Superior temporal gyrus (tissue), 1 donor: ENCODE results near the gene ARL2.
"Not testable (repeated sequence)": the region's sequence is repeated elsewhere in the genome, so short reads cannot be mapped to it uniquely, and the experiment has no call there.

Source experiments
- DNase-seq: peaks from one replicate; pipeline ENCODE4 v3.0.0-alpha.2; 2016; ENCODE audit errors: extremely low spot score

ARL2 gene

DNA sequence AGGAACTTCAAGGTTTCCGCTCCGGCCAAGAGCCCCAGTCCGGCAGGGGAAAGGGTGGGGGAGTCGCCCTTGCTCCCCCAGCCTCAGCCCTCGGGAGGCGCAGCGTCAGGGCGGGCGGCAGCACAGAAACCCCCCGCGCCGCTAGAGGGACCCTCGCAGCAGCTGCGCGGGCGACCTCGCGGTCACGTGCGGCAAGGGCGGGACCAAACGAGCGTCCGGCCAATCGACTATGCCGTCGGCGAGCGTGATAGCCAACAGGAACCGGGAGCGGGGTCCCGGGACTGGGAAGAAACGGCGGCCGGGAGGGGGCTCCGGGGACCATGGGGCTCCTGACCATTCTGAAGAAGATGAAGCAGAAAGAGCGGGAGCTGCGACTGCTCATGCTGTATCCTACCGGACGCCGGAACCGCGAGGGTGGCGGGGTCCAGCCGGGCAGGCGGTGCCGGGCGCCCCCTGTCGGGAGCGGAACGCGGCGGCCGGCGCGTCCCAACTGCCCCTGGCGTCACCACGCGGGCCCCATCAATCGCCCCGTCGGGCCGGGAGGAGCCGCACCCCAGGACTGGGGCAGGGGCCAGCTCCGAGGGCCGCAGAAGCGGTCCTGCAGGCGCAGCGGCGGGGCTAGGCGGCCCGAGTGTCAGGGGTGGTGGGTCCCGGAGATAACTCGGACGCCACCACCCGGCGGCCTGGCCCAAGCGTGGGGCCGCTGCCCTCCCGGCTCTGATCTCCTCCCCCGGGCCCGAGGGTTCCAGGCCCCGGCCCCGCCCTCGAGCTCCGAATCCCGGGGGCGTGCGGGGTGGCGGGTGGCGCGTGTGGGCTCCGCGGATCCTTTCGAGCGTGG is at the start of gene ARL2:
Gene ARL2 (plus strand): TSS at position 273 of the 838 bp plus-strand sequence. CDS start 48 bp downstream, at position 321.
- DNase-seq = peak; percentile 93

DNA sequence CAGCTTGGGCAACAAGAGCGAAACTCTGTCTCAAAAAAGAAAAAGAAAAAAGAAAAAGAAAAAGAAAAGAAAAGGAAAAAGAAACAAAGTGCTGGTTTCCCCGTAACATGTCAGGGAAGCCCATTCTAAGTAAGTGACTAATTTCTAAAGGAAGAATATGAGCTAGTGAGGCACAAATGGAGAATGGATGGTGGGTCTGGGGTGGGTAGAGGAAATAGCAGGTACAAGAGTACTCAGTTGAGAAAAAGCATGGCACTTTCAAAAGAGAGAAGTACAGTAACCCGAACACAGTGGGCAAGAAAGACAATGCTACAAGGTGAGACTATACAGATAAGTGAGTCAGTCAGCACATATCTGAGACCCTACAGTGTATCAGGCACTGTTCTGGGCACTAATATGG is 46.6 kb upstream of the ARL2 start:
- DNase-seq = no peak

DNA sequence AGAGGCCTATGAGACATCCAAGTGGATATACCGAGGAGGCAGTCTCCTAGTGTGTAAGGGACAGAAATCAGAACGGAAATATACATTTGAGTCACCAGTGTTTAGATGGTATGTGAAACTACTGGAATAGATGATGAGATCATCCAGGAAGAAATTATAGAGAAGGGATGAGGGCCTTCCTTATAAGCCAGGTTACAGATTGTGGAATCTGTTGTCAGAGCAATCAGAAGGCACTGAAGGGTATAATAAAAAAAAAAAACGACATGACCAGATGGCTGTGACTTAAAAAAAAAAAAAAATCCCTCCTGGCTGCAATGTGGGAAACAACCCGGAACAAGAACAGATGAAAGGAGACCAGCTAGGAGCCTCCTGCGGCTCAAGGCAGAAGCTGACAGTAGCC is 44.8 kb upstream of the ARL2 start:
- DNase-seq = peak; percentile 19

- no peak for DNase-seq
Observed at GRCh38 chr11:64970731-64971151, 43.2 kb upstream of the ARL2 start.

- DNase-seq = peak; percentile 61
Observed at GRCh38 chr11:64971421-64972233, 42.3 kb upstream of the ARL2 start, which contains the start of gene MAJIN. TSS of gene MAJIN (minus strand) at chr11:64972108. CDS start at chr11:64959405, 12,703 bp downstream.

DNA sequence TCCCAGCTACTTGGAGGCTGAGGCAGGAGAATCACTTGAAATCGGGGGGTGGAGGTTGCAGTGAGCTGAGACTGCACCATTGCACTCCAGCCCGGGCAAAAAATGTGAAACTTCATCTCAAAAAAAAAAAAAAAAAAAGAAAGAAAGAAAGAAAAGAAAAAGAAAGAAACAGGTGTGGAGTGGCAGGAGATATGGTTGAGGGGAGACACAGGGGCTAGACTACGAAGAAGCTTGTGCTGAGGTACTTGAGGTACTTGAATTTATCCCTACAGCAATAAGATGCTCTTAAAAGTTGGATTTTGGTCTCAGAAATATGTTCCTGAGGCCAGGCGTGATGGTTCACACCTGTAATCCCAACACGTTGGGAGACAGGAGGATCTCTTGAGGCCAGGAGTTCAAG is 39.8 kb upstream of the ARL2 start:
- DNase-seq = no peak

DNA sequence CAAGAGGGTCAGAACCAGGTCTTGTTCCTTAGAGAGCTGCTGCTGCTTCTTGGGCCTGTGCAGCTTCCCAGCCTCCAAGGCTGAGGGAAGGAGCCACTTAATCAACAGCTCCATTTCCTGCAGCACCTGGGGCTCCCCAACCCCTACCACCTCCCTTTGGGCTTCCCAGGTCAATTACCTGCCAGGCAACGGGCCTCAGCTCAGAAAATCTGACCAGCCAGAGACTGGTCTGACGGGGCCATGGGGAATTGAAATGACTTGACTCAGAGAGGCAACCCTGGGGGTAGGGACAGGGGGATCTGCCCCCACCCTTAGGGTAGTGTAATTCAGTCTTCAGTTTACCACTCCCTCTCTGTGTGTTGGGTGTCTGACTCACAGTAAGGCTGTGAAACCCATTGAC is 37.3 kb upstream of the ARL2 start:
- no peak for DNase-seq

GRCh38 chr11:64983339-64983738 is 30.6 kb upstream of the ARL2 start:
- DNase-seq = not testable (repeated sequence)

GRCh38 chr11:64987998-64988854 is 25.7 kb upstream of the ARL2 start:
- DNase-seq = no peak

DNA sequence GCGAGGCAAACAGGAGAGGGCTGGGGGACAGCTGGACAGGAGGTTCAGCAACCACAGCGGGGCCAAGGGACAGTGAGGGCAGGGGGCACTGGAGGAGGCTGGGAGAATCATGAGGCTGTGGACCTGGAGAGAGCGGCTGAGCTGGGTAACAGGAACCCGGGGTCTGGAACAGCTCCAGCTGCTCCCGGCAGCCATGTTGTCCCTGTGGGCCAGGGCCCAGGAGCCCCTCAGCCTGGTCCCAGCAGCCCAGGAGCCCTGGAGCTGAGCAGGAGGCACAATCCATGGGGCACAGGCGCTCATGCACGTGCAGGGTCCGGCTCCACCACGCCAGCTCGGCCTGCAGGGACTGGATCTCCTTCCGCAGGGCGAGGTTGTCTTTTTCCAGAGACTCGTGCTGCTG is 24.5 kb upstream of the ARL2 start:
- no peak for DNase-seq

DNA sequence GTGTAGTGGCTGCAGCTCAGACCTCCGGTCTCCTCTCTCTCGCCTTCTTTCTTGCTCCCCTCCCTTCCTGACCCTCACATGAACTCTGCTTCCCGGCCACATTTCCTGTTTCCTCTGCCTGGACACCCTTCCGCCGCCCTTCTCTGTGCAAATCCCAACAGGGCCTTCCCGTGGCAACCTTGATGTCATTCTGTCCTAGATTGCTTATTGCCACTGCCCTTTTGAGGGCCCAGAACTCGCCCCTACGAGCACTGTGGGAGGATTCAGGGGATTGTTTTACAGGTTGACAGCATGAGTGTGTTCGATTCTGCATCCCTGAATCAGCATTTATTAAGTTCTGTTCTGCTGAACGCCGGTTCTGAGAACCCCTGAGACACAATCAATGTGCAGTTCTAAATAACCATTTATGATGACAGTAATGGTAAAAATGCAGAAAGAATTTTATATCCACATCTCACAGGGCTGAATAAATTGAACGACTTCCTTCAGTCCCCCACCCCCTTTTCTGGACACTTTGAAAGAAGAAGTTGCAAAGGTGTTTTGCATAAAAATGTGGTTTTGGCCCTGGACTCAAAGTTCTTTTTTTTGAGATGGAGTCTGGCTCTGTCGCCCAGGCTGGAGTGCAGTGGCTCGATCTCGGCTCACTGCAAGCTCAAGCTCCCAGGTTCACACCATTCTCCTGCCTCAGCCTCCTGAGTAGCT is 23.6 kb upstream of the ARL2 start:
- DNase-seq = no peak

DNA sequence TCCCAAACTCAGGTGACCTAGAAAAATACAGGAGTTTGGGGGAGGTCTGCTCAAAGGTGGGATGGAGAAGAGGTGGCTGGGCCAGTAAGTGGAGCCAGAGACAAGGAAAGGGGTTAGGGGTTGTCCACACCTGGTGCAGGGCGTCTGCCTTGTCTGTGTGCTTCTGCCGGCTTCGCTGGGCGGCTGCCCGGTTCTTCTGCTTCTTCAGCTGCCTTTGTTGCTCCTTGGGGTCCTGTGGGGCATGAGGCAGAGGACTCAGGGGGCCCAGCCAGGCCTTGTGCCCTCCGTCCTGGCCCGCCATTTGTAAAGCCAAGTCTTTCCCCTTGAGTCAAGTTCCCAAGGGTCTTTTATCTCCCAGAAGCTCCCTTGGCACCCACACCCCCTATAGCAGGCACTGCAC is 19.6 kb upstream of the ARL2 start:
- no peak for DNase-seq

DNA sequence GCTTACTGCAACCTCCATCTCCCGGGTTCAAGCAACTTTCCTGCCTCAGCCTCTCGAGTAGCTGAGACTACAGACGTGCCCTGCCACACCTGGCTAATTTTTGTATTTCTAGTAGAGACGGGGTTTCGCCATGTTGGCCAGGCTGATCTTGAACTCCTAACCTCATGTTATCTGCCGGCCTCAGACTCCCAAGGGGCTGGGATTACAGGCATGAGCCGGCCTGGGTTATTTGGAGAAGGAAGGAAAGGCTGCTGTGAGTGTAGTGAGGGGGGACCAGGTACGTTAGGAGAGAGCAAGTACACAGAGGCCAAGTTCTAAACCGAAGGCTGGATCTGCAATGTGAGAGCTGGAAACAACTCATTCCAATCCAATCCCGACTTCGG is 17.6 kb upstream of the ARL2 start:
- DNase-seq = no peak

GRCh38 chr11:64996710-64997380 is 17.1 kb upstream of the ARL2 start, which contains the start of gene BATF2:
TSS of gene BATF2 (minus strand) at chr11:64996971. CDS start at chr11:64996914, 57 bp downstream.
- peak; percentile 46 for DNase-seq

DNA sequence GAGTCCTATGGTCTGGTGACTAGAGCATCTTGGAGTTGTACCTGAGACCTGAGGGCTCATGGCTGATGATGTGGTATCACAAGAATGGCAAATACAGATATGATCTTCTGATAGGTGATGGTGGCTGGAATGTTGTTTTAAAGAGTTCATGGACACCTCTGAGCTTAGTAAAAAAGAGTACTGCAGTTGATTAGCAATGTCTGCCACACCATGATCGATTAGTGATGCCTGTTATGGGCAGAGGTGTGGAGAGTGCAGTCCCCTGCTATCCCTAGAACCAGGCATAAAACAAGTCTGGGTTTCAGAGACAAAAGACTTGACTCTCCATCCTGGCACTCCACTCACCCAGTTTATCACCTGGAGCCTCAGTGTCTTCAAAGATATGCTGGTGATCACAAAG is 15.8 kb upstream of the ARL2 start:
- no peak for DNase-seq

DNA sequence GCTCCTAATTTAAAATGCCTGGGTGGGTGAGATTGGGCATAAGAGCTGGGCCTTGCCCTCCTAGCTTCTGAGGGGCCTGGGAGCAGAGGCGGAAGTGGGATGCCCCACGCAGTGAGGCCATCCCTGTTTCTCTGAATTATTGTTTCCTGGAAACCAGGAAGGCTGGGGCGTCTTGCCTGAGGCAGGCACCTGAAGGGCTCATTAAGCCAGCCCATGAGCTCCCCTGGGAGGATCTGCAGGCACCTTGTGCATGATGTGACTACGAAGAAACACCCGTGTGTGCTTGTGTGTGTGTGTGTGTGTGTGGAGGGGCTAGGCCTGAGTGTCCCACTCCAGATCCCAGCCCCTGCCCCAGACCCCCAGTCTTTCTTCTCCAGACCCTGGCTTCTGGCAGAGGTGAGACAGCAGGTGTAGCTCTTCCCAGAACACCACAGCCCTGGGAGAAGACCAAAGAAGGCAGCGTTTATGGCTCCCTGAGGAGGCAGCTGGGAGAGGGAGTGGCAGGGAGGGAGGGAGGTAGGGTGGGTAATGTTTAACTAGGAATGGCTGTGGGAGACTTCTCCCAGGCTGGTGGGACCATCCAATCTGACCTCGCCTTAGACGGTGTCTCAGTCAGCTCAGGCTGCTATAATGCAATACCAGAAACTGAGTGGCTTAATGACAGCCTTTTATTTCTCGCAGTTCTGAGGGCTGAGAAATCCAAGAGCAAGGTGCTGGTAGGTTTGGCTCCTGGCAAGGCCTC is 15.1 kb upstream of the ARL2 start:
- no peak for DNase-seq

- DNase-seq = no peak
Observed at GRCh38 chr11:64999478-64999877, 14.5 kb upstream of the ARL2 start.

GRCh38 chr11:65002706-65003105 is 11.3 kb upstream of the ARL2 start:
- no peak for DNase-seq

- no peak for DNase-seq
Observed at GRCh38 chr11:65003282-65003681, 10.7 kb upstream of the ARL2 start.

- DNase-seq = not testable (repeated sequence)
Observed at GRCh38 chr11:65003968-65004367, 10.0 kb upstream of the ARL2 start.
